ENCODE measurements around the gene NEUROD4. TPM values are rescaled to one million over a fixed set of nuclear protein-coding genes. Genes with fewer than 3 reads are reported as not detected.

NEUROD4 gene
- not detected for total RNA-seq

DNA sequence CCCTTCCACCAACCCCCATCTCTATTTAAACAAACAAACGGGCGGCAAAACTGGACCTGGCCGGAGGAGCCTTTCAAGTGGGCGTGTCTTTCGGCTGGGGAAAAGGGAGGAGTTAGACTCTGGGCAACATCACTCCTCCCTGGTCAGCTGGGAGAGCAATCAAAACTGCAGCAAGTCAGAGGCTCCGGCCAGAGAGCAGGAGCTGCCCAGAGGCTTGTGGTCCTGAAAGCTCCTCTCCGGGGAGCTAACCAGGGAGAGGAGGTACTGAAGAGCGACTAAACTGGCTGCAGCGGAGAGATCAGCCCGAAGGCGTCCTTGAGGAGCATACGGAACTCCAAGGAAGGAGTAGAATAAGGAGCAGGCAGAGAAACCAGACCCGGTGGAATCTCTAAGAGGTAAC lies at the start of gene NEUROD4:
Gene NEUROD4, plus strand, starts transcription at position 191 of the 400 bp plus-strand sequence. CDS start 6,466 bp downstream, outside the sequence.
- DNase-seq (ENCODE audit: low spot score in 2 of 2) = peak in 1 of 2 donors; percentile 6
- Histone ChIP-seq H3K36me3 (no peaks in the 10 kb centered on the region), H3K9me3 (no peaks in the 10 kb centered on the region), H3K27ac (no peak within 1 kb of the TSS), H3K27me3 (peaks cover 0 to 24% of the 10 kb centered on the region in 2 donors), H3K4me1 (no peaks in the 10 kb centered on the region), H3K4me3 (no peak within 1 kb of the TSS)
- WGBS, 2 donors = 2 to 4% methylated on average over 13 of the region's 13 CpGs
- no peak for TF ChIP-seq CTCF (IDR thresholded peaks at IDR 0.05)
- TF ChIP-seq EP300 (IDR thresholded peaks at IDR 0.05) = no peak
- no peak for TF ChIP-seq POLR2A (IDR thresholded peaks at IDR 0.05)

DNA sequence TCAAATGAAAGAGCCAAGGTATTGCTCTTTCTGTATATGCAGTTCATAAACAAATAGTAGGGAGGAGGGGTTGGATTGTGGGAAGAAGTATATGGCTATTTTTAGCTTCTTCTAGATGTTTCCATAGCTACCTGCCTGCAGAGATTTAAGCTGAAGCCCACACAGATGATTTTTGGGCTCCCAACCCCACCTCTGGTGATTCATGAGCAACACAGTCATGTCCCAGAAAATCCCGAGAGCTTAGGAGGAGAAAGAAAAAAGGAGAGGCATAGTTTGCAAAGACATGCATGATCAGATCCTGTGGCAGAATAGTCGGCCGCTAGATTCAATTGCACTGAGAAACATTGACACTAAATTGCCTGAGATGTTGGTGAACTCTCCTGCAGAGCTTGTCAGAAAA lies 49.0 kb upstream of the NEUROD4 start:
- WGBS, 2 donors = 84 to 86% methylated on average over 3 of the region's 3 CpGs
- H3K4me1 ChIP-seq = peaks cover 0 to 18% (median 0%) of the 10 kb centered on the region in 4 donors
- H3K4me3 ChIP-seq = no peak overlapping the region
- no peak overlapping the region for H3K27ac ChIP-seq
- H3K9me3 ChIP-seq = no peaks in the 10 kb centered on the region
- no peaks in the 10 kb centered on the region for H3K27me3 ChIP-seq
- no peak for TF ChIP-seq EP300 (IDR thresholded peaks at IDR 0.05)
- no peak for TF ChIP-seq POLR2A (IDR thresholded peaks at IDR 0.05)
- TF ChIP-seq CTCF (IDR thresholded peaks at IDR 0.05) = no peak
- H3K36me3 ChIP-seq = no peaks in the 10 kb centered on the region
- no peak for DNase-seq (ENCODE audit: low spot score in 2 of 2)

DNA sequence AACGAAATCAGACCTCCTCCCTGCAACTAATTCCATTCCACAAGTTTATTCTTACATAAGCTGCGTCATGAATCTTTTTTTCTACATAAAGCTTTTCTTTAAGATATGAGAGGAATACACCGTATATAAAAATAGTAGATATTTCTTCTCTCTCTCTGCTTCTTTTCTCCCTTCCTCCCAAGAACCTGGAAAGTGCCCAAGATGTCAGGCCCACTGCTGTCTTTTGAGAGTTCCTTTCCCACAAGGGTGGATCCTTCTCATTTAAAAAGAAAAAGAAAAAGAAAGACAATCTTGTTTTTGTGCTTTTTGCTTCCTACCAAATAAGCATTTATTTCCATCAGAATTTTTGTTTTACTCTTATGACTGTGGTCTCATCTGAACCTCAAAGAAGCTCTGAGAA lies 46.2 kb upstream of the NEUROD4 start:
- no peak for TF ChIP-seq CTCF (IDR thresholded peaks at IDR 0.05)
- no peak for TF ChIP-seq EP300 (IDR thresholded peaks at IDR 0.05)
- TF ChIP-seq POLR2A (IDR thresholded peaks at IDR 0.05) = no peak
- Histone ChIP-seq H3K27me3 (no peaks in the 10 kb centered on the region), H3K36me3 (no peaks in the 10 kb centered on the region), H3K27ac (no peak overlapping the region), H3K4me1 (peaks cover 0 to 33% (median 0%) of the 10 kb centered on the region in 4 donors), H3K4me3 (no peak overlapping the region), H3K9me3 (no peaks in the 10 kb centered on the region)
- no peak for DNase-seq (ENCODE audit: low spot score in 2 of 2)
- 56 to 59% methylated on average over 3 of the region's 3 CpGs for WGBS, 2 donors

DNA sequence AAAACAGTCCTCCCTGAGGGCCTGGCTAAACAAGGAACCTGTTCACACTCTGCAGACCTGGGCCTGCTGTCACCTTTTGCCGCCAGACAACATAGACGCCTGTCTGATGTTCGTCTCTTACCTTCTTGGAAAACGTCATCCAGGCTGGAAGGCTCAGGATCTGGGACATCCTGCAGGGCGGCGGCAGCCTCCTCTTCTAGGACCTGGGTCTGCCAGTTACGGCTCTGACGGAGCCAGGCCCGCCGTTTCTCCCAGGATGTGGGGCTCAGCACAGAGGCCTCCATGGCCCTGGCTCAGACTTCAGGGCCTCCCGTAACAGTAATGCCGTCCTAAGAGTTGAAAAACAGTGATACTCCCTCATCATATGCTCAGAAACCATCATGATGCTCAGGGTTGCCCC lies 45.5 kb upstream of the NEUROD4 start:
- WGBS, 2 donors = 83 to 88% methylated on average over 11 to 12 of the region's 12 CpGs
- Histone ChIP-seq H3K4me1 (peaks cover 0 to 33% (median 0%) of the 10 kb centered on the region in 4 donors), H3K36me3 (no peaks in the 10 kb centered on the region), H3K4me3 (no peak overlapping the region), H3K27ac (no peak overlapping the region), H3K27me3 (no peaks in the 10 kb centered on the region), H3K9me3 (no peaks in the 10 kb centered on the region)
- TF ChIP-seq POLR2A (IDR thresholded peaks at IDR 0.05) (no peak), CTCF (IDR thresholded peaks at IDR 0.05) (no peak), EP300 (IDR thresholded peaks at IDR 0.05) (no peak)
- DNase-seq (ENCODE audit: low spot score in 2 of 2) = no peak

DNA sequence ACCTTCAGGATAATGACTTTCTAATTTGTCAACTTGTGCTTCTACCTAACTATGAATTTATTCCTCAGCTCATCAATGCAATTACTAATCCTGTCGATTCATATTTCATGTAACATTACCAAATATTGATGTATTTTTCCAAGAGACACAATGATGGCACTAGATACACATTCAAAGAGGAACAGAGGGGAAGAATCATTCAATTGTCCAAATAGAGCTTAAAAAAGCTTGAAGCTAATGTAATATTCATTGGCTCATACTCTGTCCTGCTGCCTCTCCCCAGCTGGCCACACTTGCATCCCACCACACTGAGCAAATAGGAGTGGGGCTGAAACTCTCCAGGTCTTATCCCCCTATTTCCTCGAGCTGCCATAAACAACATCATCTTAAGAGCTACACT lies 44.5 kb upstream of the NEUROD4 start:
- 71 to 82% methylated on average over 2 of the region's 2 CpGs for WGBS, 2 donors

More for the DNA sequence above, 44.5 kb upstream of the NEUROD4 start:
- TF ChIP-seq POLR2A (IDR thresholded peaks at IDR 0.05) (no peak), EP300 (IDR thresholded peaks at IDR 0.05) (no peak), CTCF (IDR thresholded peaks at IDR 0.05) (no peak)
- Histone ChIP-seq H3K27me3 (no peaks in the 10 kb centered on the region), H3K4me1 (peaks cover 0 to 33% (median 0%) of the 10 kb centered on the region in 4 donors), H3K9me3 (no peaks in the 10 kb centered on the region), H3K4me3 (no peak overlapping the region), H3K27ac (no peak overlapping the region), H3K36me3 (no peaks in the 10 kb centered on the region)
- DNase-seq (ENCODE audit: low spot score in 2 of 2) = no peak

Measured in tibial nerve (tissue), 4 donors.